Ecto neural progenitor cell (in vitro differentiated cells): Measurements from ENCODE around the gene EVX2.

Source experiments
- DNase-seq: peaks from one replicate; pipeline ENCODE4 v3.0.0-alpha.2; 2018; ENCODE audit warnings: low spot score

EVX2 gene

GRCh38 chr2:176082824-176083751 lies 674 bp downstream of the EVX2 start:
- DNase-seq, result peak; percentile 63

GRCh38 chr2:176082525-176082823 lies 1.3 kb downstream of the EVX2 start:
- no peak for DNase-seq

GRCh38 chr2:176081837-176082524 lies 1.8 kb downstream of the EVX2 start:
- DNase-seq, result peak; percentile 73

GRCh38 chr2:176081376-176081836 lies 2.4 kb downstream of the EVX2 start:
- DNase-seq, result no peak

- DNase-seq, result peak; percentile 63
Measured at GRCh38 chr2:176080540-176081375, 3.0 kb downstream of the EVX2 start.

- DNase-seq, result peak; percentile 90
Measured at GRCh38 chr2:176079831-176080539, 3.8 kb downstream of the EVX2 start.

- no peak for DNase-seq
Measured at GRCh38 chr2:176079285-176079830, 4.4 kb downstream of the EVX2 start.

GRCh38 chr2:176078541-176079284 lies 5.0 kb downstream of the EVX2 start:
- no peak for DNase-seq

- no peak for DNase-seq
Measured at GRCh38 chr2:176076796-176077195, 7.0 kb downstream of the EVX2 start.

- DNase-seq, result no peak
Measured at GRCh38 chr2:176076063-176076462, 7.7 kb downstream of the EVX2 start.

- peak; percentile 58 for DNase-seq
Measured at GRCh38 chr2:176075481-176075880, 8.3 kb downstream of the EVX2 start.

GRCh38 chr2:176074919-176075425 lies 8.8 kb downstream of the EVX2 start:
- DNase-seq, result no peak

- DNase-seq, result peak; percentile 48
Measured at GRCh38 chr2:176072951-176073904, 10.5 kb downstream of the EVX2 start.

GRCh38 chr2:176072292-176072669 lies 11.5 kb downstream of the EVX2 start:
- DNase-seq, result no peak

- no peak for DNase-seq
Measured at GRCh38 chr2:176071330-176072291, 12.2 kb downstream of the EVX2 start.

- peak; percentile 50 for DNase-seq
Measured at GRCh38 chr2:176068419-176068832, 15.3 kb downstream of the EVX2 start.

GRCh38 chr2:176067589-176068418 lies 16.0 kb downstream of the EVX2 start:
- peak; percentile 60 for DNase-seq
